GM18873 (cell line): ENCODE data around the gene POTEG.
"Not testable (repeated sequence)": the region's sequence is repeated elsewhere in the genome, so short reads cannot be mapped to it uniquely, and the experiment has no call there.

ENCODE experiments used
- ATAC-seq: cut with Tn5 transposase; IDR thresholded peaks from one replicate; pipeline ENCODE4 v1.9.1; 2021; ENCODE audit warnings: mild to moderate bottlenecking, moderate library complexity, moderate number of reproducible peaks; ENCODE audit not compliant: unreplicated experiment, low FRiP score

POTEG gene

DNA sequence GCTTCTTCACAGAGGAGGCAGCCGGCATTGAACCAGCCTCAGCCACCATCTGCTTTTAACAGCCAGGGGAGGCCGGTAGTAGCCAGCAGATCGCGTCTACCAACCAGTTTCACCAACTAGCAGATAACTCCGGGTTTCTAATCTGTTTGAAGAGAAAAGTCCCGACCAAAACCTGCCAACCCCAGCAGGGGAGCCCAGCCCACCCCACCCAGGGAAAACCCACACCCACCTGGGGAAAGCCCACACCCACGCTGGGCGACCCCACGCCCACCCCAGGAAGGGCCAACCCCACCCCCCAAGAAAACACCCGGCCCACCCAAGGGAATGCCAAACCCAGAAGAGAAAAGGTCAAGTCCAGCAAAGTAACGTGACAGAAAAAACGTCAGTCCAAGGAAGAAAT is at the start of gene POTEG:
POTEG (minus strand) TSS at position 101 of the 400 bp plus-strand sequence; CDS start at position 49, 52 bp downstream.
- not testable (repeated sequence) for ATAC-seq

- not testable (repeated sequence) for ATAC-seq
Observed at GRCh38 chr14:19482093-19482492, 48.0 kb upstream of the POTEG start.

GRCh38 chr14:19481421-19481820 is 47.3 kb upstream of the POTEG start:
- not testable (repeated sequence) for ATAC-seq

DNA sequence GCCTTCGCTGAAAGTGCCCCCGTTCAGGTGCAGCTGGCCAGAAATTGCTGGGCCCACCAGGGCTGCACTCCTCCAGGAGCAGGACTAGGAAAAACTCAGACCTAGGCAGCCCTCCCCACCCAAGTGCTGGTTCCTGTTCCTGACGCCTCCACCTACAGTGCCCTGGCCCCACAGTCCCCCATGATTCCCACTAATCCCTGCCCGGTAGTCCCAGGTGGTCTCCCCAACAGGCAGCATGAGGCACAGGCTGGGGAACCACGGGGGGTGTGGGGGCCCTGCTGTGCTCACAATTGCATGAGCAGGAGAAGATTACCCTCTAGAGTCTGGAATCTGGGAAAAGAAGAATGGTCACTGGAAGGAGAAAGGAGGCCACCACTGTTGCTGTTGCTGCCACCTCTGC is 46.4 kb upstream of the POTEG start:
- not testable (repeated sequence) for ATAC-seq

DNA sequence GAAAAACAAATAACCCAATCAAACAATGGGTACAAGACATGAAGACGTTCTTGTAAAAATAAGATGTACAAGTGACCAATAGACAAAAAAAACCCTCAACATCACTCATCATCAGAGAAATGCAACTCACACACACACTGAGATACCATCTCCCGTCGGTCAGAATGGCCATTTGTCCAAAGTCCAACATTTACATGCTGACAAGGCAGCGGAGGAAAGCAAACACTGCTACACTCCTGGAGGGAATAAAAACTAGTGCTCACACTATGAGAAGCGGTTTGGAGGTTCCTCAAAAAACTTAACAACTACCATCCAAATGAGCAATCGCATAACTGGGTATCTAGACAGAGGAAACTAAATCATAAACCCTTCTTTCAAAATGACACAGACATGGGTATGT is 11.6 kb upstream of the POTEG start:
- ATAC-seq: not testable (repeated sequence)

DNA sequence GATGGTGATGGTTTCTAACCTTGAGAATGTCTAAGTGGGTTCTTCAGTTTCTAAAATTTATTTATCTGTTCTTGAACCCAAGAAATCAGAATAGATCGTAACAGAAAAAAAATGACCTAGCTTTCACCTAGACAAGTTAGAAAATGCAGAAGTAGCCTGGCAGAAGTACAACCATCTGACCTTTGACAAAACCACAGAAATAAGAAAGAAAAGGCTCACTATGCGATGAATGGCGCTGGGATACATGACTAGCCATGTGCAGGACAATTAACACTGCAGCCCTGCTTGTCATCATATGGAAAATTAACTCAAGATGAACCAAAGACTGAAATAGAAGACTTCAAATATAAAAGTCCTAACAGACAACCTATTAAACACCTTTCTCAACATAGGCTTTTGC is 5.7 kb upstream of the POTEG start:
- not testable (repeated sequence) for ATAC-seq

GRCh38 chr14:19439219-19439618 is 5.1 kb upstream of the POTEG start:
- ATAC-seq: not testable (repeated sequence)

GRCh38 chr14:19437126-19437443 is 2.9 kb upstream of the POTEG start:
- ATAC-seq: not testable (repeated sequence)

GRCh38 chr14:19436311-19437125 is 2.4 kb upstream of the POTEG start:
- not testable (repeated sequence) for ATAC-seq

GRCh38 chr14:19435852-19436251 is 1.7 kb upstream of the POTEG start:
- not testable (repeated sequence) for ATAC-seq

GRCh38 chr14:19434891-19435290 is 750 bp upstream of the POTEG start:
- not testable (repeated sequence) for ATAC-seq

DNA sequence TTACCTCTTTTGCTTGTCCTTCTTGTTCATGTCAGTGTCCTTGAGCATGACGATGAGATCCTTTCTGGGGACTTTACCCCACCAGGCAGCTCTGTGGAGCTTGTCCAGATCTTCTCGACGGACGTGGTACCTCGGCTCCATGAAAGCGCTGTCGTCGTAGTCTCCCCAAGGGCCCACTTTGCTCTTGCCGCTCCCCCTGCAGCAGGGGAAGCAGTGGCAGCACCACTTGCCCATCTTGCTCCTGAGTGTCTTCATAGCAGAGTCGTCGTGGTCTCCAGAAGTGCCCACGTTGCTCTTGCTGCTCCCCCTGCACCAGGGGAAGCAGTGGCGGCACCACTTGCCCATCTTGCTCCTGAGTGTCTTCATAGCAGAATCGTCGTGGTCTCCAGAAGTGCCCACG is 376 bp downstream of the POTEG start:
- ATAC-seq: not testable (repeated sequence)

DNA sequence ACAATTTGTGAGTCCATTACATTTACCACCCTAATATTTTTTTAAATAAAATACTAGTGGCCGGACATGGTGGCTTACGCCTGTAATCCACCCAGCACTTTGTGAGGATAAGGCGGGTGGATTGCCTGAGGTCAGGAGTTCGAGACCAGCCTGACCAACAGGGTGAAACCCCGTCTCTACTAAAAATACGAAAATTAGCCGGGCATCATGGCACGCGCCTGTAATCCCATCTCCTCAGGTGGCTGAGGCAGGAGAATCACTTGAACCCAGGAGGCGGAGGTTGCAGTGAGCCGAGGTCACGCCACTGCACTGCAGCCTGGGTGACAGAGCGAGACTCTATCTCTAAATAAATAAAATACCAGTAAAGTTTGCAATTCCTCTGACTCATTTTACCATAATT is 25.6 kb downstream of the POTEG start:
- not testable (repeated sequence) for ATAC-seq

- not testable (repeated sequence) for ATAC-seq
Observed at GRCh38 chr14:19402097-19402496, 32.0 kb downstream of the POTEG start.

GRCh38 chr14:19394727-19395126 is 39.4 kb downstream of the POTEG start:
- not testable (repeated sequence) for ATAC-seq

DNA sequence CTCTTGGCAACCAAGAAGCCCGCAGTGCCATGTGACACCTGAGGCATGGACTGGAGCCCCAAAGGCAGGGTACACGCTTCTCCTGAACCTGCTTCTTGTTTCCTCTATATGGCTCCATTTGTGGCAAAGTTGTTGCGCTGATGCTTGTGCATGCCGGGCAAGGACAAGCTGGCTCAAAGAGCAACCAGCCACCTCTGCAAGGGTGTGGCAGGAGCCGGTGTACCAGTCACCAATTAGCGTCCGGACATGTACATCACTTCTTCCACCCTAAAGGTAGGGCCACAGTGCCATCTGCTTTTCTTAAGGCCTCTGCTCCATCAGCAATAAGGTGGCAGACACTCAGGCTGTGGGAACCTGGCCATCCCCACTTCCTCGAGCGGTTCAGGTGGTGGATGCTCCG is 43.9 kb downstream of the POTEG start:
- ATAC-seq: not testable (repeated sequence)

GRCh38 chr14:19388741-19389140 is 45.4 kb downstream of the POTEG start:
- not testable (repeated sequence) for ATAC-seq

- ATAC-seq: not testable (repeated sequence)
Observed at GRCh38 chr14:19386996-19387395, 47.1 kb downstream of the POTEG start.

- ATAC-seq: not testable (repeated sequence)
Observed at GRCh38 chr14:19386309-19386708, 47.8 kb downstream of the POTEG start.

DNA sequence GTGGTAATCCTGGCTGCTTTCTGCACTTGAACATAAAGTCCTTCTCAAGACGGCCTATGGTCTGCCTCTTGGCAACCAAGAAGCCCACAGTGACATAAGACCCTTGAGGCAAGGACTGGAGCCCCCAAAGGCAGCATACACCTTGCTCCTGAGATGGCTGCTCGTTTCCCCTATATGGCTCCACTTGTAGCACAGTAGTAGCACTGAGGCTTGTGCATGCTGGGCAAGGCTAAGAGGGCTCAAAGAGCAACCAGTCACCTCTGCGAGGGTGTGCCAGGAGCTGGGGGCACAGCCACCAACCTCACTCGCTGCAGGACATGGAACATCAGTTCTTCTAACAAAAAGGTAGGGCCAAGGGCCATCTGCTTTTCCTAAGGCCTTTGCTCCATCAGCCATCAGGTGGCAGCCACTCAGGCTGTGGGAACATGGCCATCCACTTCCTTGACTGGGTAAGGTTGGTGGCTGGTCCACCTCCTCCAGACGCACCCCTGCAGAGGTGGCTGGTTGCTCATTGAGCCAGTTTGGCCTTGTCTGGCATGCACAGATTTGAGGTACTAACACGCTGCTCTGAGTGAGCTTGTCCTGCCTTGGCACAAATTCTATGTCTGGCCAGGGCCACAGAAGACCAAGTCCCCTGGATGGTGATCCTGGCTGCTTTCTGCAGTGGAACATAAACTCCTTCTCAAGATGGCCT is 49.9 kb downstream of the POTEG start:
- ATAC-seq: not testable (repeated sequence)

DNA sequence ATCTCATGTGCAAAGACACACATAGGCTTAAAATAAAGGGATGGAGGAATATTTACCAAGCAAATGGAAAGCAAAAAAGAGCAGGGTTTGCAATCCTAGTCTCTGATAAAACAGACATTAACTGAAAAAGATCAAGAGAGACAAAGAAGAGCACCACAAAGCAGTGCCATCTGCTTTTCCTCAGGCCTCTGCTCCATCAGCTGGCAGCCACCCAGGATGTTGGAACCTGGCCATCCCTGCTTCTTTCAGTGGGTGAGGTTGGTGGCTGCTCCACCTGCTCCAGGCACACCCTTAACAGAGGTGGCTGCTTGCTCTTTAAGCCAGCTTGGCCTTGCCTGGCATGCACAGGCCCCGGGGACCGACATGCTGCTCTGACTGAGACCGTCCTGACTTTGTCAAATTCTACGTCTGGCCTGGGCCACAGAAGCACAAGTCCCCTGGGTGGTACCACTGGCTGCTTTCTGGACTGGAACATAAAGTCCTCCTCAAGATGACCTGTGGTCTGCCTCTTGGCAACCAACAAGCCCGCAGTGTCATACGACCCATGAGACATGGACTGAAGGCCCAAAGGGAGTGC is 51.0 kb downstream of the POTEG start:
- not testable (repeated sequence) for ATAC-seq
